A549 (cell line): Measurements from ENCODE around the gene FNDC10.

Source experiments
- CEBPB ChIP-seq, 2 experiments: fragments of >200 bp in 1 of 2; sonication (Bioruptor Twin) in 1 of 2; formaldehyde crosslinking in 1 of 2; IDR thresholded peaks; 2 replicates each; pipeline ENCODE4 v1.6.1; 2012 to 2016
- CHD2 ChIP-seq: fragments of 150-350 bp; IDR thresholded peaks from 2 replicates; pipeline ENCODE4 v1.6.1; 2014; ENCODE audit warnings: low read length; ENCODE audit not compliant: partially characterized antibody
- CHD4 ChIP-seq: fragments of 200-600 bp; sonication (generic); IDR thresholded peaks from 2 replicates; pipeline ENCODE4 v1.6.1; 2016; ENCODE audit warnings: antibody characterized with exemption, mild to moderate bottlenecking, borderline replicate concordance
- EP300 ChIP-seq, 2 experiments: fragments of >200 bp; sonication (Bioruptor Twin); formaldehyde crosslinking; IDR thresholded peaks; 2 replicates in 1 of 2; 3 replicates in 1 of 2; pipeline ENCODE4 v1.6.1; 2016 to 2017
- GATA3 ChIP-seq: IDR thresholded peaks from 2 replicates; pipeline ENCODE4 v1.6.1; 2012; ENCODE audit warnings: borderline replicate concordance
- MAFK ChIP-seq: fragments of 450-650 bp; IDR thresholded peaks from 2 replicates; pipeline ENCODE4 v1.6.1; 2014; ENCODE audit not compliant: partially characterized antibody
- NR3C1 ChIP-seq: fragments of >200 bp; sonication (Bioruptor Twin); formaldehyde crosslinking; IDR thresholded peaks from 3 replicates; pipeline ENCODE4 v1.6.1; 2017
- POLR2A ChIP-seq: IDR thresholded peaks from 2 replicates; pipeline ENCODE4 v1.6.1; 2012; ENCODE audit warnings: mild to moderate bottlenecking, low read length
- RAD21 ChIP-seq, 2 experiments: fragments of >200 bp in 1 of 2; sonication (Bioruptor Twin) in 1 of 2; formaldehyde crosslinking in 1 of 2; IDR thresholded peaks in 1 of 2; conservative IDR thresholded peaks in 1 of 2; 2 replicates in 1 of 2; 3 replicates in 1 of 2; pipeline ENCODE4 v1.6.1; 2012 to 2018; ENCODE audit warnings: inconsistent platforms in 1 of 2
- ZFP36 ChIP-seq: fragments of 450-650 bp; IDR thresholded peaks from 2 replicates; pipeline ENCODE4 v1.6.1; 2014; ENCODE audit warnings: borderline replicate concordance; ENCODE audit not compliant: partially characterized antibody
- TF ChIP-seq, protein P1 (sequence below): fragments of >200 bp; sonication (Bioruptor Twin); formaldehyde crosslinking; IDR thresholded peaks from 3 replicates; pipeline ENCODE4 v1.5.1; 2016
- TF ChIP-seq, protein P2 (sequence below): fragments of 200-600 bp; sonication (generic); IDR thresholded peaks from 2 replicates; pipeline ENCODE4 v1.6.1; 2016; ENCODE audit warnings: antibody characterized with exemption, mild to moderate bottlenecking, moderate library complexity
- TF ChIP-seq, protein P3 (sequence below): IDR thresholded peaks from 2 replicates; pipeline ENCODE4 v1.6.1; 2012

DNA sequence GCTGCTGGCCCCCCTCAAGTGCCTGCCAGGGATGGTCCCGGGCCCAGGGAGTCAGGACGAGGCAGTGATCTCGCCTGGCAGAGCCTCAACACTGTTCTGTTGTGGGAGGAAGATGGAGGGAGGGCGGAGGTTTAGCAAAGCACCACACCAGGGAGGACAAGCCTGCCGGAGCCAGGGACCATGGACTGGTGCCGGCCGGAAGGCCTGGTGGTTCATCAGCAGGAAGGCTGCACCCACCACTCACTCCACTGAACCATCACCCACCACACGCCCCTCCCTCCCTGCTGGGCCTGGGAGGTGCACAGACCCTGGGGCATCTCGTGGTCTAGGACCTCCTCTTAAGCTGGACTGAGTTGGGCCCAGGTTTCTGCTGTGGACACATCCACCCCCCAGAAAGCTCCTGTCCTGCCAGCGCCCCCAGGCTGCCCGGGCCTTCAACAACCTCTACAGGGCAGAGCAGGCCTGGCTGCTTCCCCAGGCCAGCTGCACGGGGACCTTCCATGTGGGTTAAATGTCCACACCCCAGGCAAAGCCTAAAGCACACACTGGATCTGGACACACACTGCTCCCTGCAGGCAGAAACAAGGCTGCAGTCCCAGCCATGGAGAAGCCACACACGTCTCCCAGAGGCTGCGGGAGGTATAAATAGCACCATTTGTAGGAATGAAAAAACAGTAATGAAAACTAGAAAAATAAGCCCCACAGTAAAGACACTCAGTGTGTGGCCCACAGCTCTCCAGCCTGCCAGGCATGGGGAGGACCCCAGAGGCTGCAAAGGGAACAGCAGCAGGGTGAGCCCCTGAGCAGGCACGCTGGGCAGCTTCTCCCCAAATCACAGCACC, 49.1 kb downstream of the FNDC10 start:
- TF ChIP-seq, protein P1, sequence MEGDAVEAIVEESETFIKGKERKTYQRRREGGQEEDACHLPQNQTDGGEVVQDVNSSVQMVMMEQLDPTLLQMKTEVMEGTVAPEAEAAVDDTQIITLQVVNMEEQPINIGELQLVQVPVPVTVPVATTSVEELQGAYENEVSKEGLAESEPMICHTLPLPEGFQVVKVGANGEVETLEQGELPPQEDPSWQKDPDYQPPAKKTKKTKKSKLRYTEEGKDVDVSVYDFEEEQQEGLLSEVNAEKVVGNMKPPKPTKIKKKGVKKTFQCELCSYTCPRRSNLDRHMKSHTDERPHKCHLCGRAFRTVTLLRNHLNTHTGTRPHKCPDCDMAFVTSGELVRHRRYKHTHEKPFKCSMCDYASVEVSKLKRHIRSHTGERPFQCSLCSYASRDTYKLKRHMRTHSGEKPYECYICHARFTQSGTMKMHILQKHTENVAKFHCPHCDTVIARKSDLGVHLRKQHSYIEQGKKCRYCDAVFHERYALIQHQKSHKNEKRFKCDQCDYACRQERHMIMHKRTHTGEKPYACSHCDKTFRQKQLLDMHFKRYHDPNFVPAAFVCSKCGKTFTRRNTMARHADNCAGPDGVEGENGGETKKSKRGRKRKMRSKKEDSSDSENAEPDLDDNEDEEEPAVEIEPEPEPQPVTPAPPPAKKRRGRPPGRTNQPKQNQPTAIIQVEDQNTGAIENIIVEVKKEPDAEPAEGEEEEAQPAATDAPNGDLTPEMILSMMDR: no peak
- TF ChIP-seq POLR2A (no peak), NR3C1 (no peak), ZFP36 (no peak), EP300 (IDR thresholded peaks at IDR 0.05) (no peak), MAFK (no peak), GATA3 (no peak), CHD2 (no peak), RAD21 (conservative IDR thresholded peaks at IDR 0.05 in 1 of 2, IDR thresholded peaks at IDR 0.05 in 1 of 2) (no peak), CHD4 (no peak), CEBPB (IDR thresholded peaks at IDR 0.05) (no peak)
- TF ChIP-seq, protein P2, sequence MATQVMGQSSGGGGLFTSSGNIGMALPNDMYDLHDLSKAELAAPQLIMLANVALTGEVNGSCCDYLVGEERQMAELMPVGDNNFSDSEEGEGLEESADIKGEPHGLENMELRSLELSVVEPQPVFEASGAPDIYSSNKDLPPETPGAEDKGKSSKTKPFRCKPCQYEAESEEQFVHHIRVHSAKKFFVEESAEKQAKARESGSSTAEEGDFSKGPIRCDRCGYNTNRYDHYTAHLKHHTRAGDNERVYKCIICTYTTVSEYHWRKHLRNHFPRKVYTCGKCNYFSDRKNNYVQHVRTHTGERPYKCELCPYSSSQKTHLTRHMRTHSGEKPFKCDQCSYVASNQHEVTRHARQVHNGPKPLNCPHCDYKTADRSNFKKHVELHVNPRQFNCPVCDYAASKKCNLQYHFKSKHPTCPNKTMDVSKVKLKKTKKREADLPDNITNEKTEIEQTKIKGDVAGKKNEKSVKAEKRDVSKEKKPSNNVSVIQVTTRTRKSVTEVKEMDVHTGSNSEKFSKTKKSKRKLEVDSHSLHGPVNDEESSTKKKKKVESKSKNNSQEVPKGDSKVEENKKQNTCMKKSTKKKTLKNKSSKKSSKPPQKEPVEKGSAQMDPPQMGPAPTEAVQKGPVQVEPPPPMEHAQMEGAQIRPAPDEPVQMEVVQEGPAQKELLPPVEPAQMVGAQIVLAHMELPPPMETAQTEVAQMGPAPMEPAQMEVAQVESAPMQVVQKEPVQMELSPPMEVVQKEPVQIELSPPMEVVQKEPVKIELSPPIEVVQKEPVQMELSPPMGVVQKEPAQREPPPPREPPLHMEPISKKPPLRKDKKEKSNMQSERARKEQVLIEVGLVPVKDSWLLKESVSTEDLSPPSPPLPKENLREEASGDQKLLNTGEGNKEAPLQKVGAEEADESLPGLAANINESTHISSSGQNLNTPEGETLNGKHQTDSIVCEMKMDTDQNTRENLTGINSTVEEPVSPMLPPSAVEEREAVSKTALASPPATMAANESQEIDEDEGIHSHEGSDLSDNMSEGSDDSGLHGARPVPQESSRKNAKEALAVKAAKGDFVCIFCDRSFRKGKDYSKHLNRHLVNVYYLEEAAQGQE: no peak
- TF ChIP-seq, protein P3, sequence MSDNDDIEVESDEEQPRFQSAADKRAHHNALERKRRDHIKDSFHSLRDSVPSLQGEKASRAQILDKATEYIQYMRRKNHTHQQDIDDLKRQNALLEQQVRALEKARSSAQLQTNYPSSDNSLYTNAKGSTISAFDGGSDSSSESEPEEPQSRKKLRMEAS: no peak
